HG02970 (cell line): ENCODE measurements around the gene LIMS2.

Source experiments
- ATAC-seq: cut with Tn5 transposase; IDR thresholded peaks from one replicate; pipeline ENCODE4 v1.9.1; 2021; ENCODE audit warnings: mild to moderate bottlenecking, moderate library complexity, moderate number of reproducible peaks; ENCODE audit not compliant: unreplicated experiment, low FRiP score

The LIMS2 gene

GRCh38 chr2:127647242-127648190 is 27.8 kb downstream of the LIMS2 start:
- no peak for ATAC-seq

- no peak for ATAC-seq
Measured at GRCh38 chr2:127646487-127647241, 28.7 kb downstream of the LIMS2 start.

DNA sequence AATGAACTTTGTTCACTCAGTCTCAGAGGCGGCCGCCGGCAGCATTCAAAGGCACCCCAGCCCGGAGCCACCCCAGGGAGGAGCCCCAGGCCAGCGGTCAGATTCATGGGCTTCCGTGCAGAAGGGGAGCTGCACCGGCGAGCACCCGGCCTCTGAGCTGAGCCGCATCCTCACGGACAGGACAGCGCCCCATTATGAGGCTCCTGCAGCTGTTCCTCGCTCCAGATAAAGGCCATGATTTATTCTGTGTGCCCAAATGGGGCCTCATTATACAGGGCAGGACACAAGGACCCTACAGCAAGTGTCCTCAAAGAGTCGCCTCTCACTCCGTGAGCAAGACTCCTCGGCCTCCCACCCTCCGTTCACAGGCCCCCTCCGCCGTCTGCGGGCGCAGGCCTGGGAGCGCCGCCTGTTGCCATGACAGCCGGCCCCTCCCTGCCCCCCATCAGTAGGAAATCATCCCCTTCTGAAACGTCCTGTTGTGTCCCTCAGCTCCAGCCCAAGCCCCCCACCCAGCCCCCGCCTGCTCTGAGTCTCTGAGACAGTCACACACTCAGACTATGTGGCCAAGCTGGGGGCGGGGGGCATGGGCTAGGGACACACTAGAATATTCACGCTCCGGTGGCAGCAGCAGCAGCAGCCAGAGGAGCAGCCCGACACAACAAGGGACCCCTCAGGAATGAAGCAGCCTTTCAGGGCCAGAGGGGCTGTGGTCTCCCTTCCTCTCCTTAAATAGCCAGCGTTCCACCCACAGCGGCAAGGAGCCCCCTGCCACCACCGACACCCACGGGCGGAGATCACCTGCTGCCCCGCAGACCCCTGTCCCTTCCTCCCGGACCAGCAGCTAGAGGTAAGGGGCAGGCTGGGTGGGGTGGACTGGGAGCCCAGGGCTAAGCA is 29.7 kb downstream of the LIMS2 start, which contains the start of gene GPR17:
Gene GPR17 (plus strand): TSS at position 759 of the 897 bp plus-strand sequence. CDS start 4,583 bp downstream, outside the sequence.
- no peak for ATAC-seq

- ATAC-seq, result no peak
Measured at GRCh38 chr2:127645026-127645394, 30.3 kb downstream of the LIMS2 start.

GRCh38 chr2:127644066-127645025 is 31.0 kb downstream of the LIMS2 start:
- ATAC-seq, result no peak

DNA sequence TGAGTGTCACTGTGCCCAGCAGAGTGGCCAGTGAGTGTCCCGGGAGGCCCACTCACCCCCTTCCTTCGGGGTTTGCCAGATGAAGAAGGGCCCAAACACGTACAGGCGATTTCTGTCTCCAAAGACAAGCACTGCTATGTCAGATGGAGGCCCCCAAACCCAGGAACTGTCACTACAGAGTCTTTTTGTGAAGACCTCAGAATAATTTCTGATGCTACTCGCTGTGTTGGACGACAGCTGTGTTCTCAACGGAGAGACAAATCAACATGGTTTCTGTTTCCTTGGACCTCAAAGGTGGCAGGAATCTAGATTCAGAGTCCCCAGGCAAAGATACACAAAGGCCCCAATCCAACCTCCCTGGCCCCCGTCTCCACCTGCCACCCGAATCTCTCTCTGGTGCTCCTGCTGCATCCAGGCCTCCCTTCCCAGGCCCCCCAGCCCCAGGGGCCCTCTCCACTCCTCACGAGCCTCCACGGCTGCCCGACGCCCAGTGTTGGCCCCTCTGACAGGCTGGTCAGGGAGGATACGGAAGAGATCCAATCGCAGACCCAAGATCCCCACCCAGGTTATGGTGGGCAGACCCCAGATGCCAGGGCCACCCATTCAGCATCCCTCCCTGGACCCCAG is 31.8 kb downstream of the LIMS2 start:
- ATAC-seq, result no peak

- ATAC-seq, result no peak
Measured at GRCh38 chr2:127642706-127643438, 32.5 kb downstream of the LIMS2 start.

DNA sequence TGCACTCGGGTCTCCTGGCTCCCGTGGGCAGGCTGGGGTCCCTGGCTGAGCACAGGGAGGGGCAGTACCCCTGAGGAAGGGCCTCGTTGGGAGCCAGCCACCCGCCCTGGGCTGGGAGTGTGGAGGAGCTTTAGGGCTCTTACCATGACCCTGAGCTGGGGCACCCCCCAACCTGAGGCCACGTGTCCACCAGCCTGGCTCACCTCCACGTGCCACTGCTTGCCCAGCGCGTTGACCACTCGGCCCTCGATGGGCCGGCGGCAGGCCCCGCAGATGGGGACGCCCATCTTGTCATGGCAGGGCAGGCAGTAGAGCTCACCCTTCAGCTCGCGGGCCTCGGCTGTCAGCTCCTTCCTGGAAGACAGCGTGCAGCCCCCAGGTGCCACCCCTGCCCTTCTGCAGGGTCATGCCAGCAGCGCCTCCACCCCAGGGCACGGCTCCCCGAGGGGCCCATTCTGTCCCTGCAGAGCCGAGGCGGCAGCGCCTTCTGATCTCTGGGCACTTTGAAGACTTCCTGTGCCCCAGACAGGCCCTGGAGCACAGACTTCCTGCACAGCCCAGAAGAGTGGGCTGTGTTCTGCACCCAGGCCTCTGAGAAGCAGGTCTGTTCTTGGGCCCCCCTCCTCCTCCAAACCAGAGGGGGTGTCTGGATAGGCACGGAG is 33.4 kb downstream of the LIMS2 start:
- no peak for ATAC-seq

DNA sequence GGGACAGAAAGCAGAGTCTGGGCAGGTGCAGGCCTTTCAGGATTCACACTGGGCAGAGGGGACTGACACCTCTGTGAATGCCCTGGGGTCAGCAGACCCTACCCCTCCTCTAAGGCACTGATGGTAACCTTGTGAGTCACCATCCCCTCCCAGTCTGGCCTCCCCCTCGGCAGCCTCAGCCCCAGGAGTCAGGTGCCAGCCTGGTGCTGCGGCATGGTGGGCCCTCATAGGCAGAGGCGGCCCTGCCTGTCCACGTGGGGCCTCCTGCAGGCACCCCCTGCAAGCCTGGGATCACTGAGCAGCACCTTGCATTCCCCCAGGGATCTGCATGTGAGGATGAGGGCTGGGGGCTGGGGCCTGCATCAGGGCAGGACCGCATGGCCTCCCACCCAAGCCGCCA is 34.2 kb downstream of the LIMS2 start:
- no peak for ATAC-seq

DNA sequence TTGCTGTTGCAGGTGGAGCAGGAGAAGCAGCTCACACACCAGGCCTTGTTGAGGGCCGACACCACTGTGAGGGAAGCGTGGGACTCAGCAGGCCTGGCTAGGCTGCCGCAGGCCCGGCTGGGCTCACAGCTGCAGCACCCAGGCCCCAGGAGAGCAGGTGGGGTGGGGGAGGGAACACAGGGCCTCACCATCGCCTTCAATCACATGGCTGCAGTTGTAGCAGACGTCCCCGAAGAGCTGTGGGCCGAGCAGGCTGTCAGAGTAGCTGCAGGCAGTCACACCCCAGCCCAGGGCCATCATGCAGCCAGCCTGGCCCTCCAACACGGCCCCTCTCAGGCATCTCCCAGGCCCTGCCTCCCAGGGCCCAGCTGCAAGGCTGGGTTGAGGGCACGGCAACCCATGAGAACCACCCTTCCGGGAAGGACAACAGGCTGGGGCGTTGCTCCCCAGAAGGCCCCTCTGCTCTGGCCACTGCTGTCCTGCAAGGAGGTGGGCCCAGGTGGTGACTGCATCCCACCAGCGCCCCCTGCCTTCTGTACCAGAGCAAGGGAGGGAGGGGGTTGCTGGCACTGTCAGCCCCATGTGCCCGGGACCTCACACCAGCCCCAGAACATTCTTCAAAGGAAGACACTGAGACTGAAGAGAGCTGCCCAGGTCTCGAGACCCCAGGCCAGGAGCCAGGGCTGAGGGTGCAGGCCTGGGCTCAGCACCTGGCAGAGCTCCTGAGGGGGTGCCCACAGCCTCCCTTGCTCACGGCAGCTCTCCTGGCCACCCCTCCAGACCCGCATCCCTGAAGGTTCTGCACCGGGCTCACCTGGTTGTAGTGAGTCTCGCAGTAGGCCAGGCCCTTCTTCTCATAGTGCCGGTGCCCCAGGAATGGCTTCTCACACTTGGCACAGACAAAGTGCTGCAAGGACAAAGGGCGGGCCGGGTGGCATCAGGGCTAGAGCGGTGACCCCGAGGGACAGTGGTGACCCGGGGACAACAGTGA is 35.0 kb downstream of the LIMS2 start:
- ATAC-seq, result no peak

- ATAC-seq, result no peak
Measured at GRCh38 chr2:127639111-127639474, 36.2 kb downstream of the LIMS2 start.

DNA sequence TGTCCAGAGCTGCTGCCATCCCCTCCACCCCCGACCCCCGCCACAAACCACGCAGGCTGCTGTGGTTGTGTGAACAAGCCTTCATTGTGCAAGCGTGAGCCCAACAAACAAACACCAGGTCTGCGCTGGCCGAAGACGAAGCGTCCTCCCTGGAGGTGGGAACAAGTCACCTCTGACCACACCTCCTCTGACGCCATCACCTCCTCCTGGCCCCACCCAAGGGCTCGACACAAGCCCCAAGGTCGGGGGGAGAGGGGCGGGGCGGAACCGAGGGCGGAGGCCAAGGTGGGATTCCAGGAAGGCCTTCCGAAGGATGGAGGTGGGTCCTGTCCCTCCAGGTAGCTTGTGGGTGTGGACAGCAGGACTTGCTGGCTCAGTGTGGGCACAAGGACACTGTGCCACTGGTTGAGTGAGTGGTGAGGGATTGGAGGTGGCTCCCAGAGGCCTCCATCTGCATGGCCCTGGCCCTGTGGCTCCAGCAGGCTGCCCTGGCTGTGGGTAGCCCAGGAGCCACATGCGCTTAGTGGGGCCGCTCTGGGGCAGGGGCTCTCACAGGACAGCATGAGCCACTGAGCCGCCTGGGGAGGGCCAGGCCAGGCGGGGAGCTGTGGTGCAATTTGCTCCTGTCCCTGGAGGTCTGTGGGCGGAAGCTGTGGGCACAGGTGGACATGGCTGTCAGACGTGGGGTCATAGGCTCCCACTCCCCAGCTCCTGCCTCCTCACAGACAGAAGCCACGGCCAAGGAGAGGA is 36.8 kb downstream of the LIMS2 start:
- ATAC-seq, result no peak

GRCh38 chr2:127637725-127638252 is 37.5 kb downstream of the LIMS2 start:
- no peak for ATAC-seq

- ATAC-seq, result no peak
Measured at GRCh38 chr2:127637236-127637630, 38.1 kb downstream of the LIMS2 start.
